SK-N-SH (cell line): ENCODE data around the gene CCDC149. TPM values are rescaled to one million over a fixed set of nuclear protein-coding genes. Genes with fewer than 3 reads are reported as not detected.

Source experiments
- CTCF ChIA-PET: fragments of 300-600, 350-600 bp; formaldehyde crosslinking; extraction: SDS; loops from one replicate; lab custom pipeline; 2021; lab: Yijun Ruan, JAX
- POLR2A ChIA-PET: fragments of 350-600 bp; sonication (Branson Sonifier 250); formaldehyde crosslinking; extraction: SDS; loops from one replicate; lab custom pipeline; 2020; ENCODE audit warnings: antibody characterized with exemption, inconsistent platforms; lab: Yijun Ruan, JAX
- DNase-seq: peaks from one replicate; pipeline ENCODE4 v3.0.0; 2012
- H2AFZ ChIP-seq: fragments of 200-600 bp; sonication (generic); 2 replicates; pipeline ENCODE4 v1.8.1; 2016; ENCODE audit warnings: antibody characterized with exemption, mild to moderate bottlenecking, low read depth
- H3F3A ChIP-seq: fragments of 200-600 bp; sonication (generic); replicated peaks from 2 replicates; pipeline ENCODE3; 2016; ENCODE audit warnings: antibody characterized with exemption, mild to moderate bottlenecking; ENCODE audit not compliant: insufficient read depth
- H3K27ac ChIP-seq, 2 experiments: fragments of 200-500 bp in 1 of 2; fragments of 200-600 bp in 1 of 2; sonication (Bioruptor generic) in 1 of 2; sonication (generic), shearing (Covaris generic) in 1 of 2; 2 replicates each; pipeline versions ENCODE4 v1.5.1 to v1.6.1; 2014 to 2016; ENCODE audit warnings: low read depth in 2 of 2, inconsistent platforms in 1 of 2, low read length in 1 of 2, mild to moderate bottlenecking in 1 of 2, mixed read lengths in 1 of 2
- H3K27me3 ChIP-seq: fragments of 200-600 bp; sonication (generic), shearing (Covaris generic); 2 replicates; pipeline ENCODE4 v1.6.1; 2016; ENCODE audit warnings: mixed run types; ENCODE audit not compliant: insufficient read depth
- H3K36me3 ChIP-seq, 2 experiments: fragments of 200-500 bp in 1 of 2; fragments of 200-600 bp in 1 of 2; sonication (Bioruptor generic) in 1 of 2; sonication (generic) in 1 of 2; replicated peaks in 1 of 2; 2 replicates each; pipeline versions ENCODE3 to v1.5.1; 2014 to 2016; ENCODE audit warnings: low read length in 1 of 2, mild to moderate bottlenecking in 1 of 2; ENCODE audit not compliant: insufficient read depth in 2 of 2, control insufficient read depth in 1 of 2
- H3K4me1 ChIP-seq, 2 experiments: fragments of 200-500 bp in 1 of 2; fragments of 200-600 bp in 1 of 2; sonication (Bioruptor generic) in 1 of 2; sonication (generic), shearing (Covaris generic) in 1 of 2; 2 replicates each; pipeline versions ENCODE4 v1.5.1 to v1.6.1; 2014 to 2016; ENCODE audit warnings: low read depth in 1 of 2, low read length in 1 of 2, mixed run types in 1 of 2; ENCODE audit not compliant: insufficient read depth in 2 of 2, control insufficient read depth in 1 of 2
- H3K4me2 ChIP-seq: fragments of 200-600 bp; sonication (generic), shearing (Covaris generic); 2 replicates; pipeline ENCODE4 v1.6.1; 2017; ENCODE audit warnings: mixed run types
- H3K4me3 ChIP-seq, 2 experiments: fragments of 200-500 bp in 1 of 2; fragments of 200-600 bp in 1 of 2; sonication (Bioruptor generic) in 1 of 2; sonication (generic), shearing (Covaris generic) in 1 of 2; 2 replicates each; pipeline versions ENCODE4 v1.5.1 to v1.8.1; 2014 to 2016; ENCODE audit warnings: low read depth in 2 of 2, inconsistent platforms in 1 of 2, low read length in 1 of 2, mild to moderate bottlenecking in 1 of 2, mixed read lengths in 1 of 2, moderate library complexity in 1 of 2
- H3K79me2 ChIP-seq: fragments of 200-600 bp; sonication (generic); 2 replicates; pipeline ENCODE4 v1.8.1; 2017; ENCODE audit warnings: mild to moderate bottlenecking; ENCODE audit not compliant: insufficient read depth
- H3K9ac ChIP-seq: fragments of 200-600 bp; sonication (generic); 2 replicates; pipeline ENCODE4 v1.6.1; 2017; ENCODE audit warnings: mixed run types
- H3K9me2 ChIP-seq: fragments of 200-600 bp; sonication (generic); 2 replicates; pipeline ENCODE4 v1.6.1; 2017; ENCODE audit warnings: mixed run types
- H3K9me3 ChIP-seq: fragments of 200-600 bp; sonication (generic); 2 replicates; pipeline ENCODE4 v1.6.1; 2017; ENCODE audit warnings: mixed run types, mild to moderate bottlenecking, moderate library complexity
- H4K20me1 ChIP-seq: fragments of 200-600 bp; sonication (generic); 2 replicates; pipeline ENCODE4 v1.6.1; 2017; ENCODE audit warnings: mild to moderate bottlenecking, mixed run types; ENCODE audit not compliant: insufficient read depth
- CHD2 ChIP-seq: fragments of 150-350 bp; IDR thresholded peaks from 2 replicates; pipeline ENCODE4 v1.6.1; 2018; ENCODE audit warnings: low read length; ENCODE audit not compliant: partially characterized antibody
- EP300 ChIP-seq, 2 experiments: IDR thresholded peaks; 2 replicates each; pipeline versions ENCODE4 v1.4.0 to v1.6.1; 2012; ENCODE audit warnings: borderline replicate concordance in 1 of 2, low read depth in 1 of 2, low read length in 1 of 2
- EZH2phosphoT487 ChIP-seq: fragments of 200-600 bp; sonication (generic); IDR thresholded peaks from 2 replicates; pipeline ENCODE4 v1.6.1; 2017; ENCODE audit warnings: low read depth, mixed run types, mild to moderate bottlenecking, antibody characterized with exemption, moderate library complexity, borderline replicate concordance
- FOSL2 ChIP-seq: IDR thresholded peaks from 2 replicates; pipeline ENCODE4 v1.4.0; 2012; ENCODE audit warnings: low read depth, mild to moderate bottlenecking, moderate library complexity, borderline replicate concordance
- FOXJ3 ChIP-seq: sonication (generic); formaldehyde crosslinking; IDR thresholded peaks from 2 replicates; pipeline ENCODE4 v1.5.1; 2020; ENCODE audit warnings: mild to moderate bottlenecking, missing genetic modification reagents
- GATA2 ChIP-seq: sonication (generic); formaldehyde crosslinking; IDR thresholded peaks from 2 replicates; pipeline ENCODE4 v1.5.0; 2020; ENCODE audit warnings: mild to moderate bottlenecking, missing genetic modification reagents
- JUND ChIP-seq: IDR thresholded peaks from 2 replicates; pipeline ENCODE4 v1.4.0; 2012
- MEF2A ChIP-seq: IDR thresholded peaks from 2 replicates; pipeline ENCODE4 v1.4.0; 2012; ENCODE audit warnings: low read depth, borderline replicate concordance
- NFIC ChIP-seq: IDR thresholded peaks from 2 replicates; pipeline ENCODE4 v1.4.0; 2012; ENCODE audit warnings: borderline replicate concordance
- PBX3 ChIP-seq: IDR thresholded peaks from 2 replicates; pipeline ENCODE4; 2012
- RCOR1 ChIP-seq: fragments of 150-350 bp; IDR thresholded peaks from 2 replicates; pipeline ENCODE4 v1.6.1; 2017; ENCODE audit warnings: antibody characterized with exemption, low read length
- TCF12 ChIP-seq: IDR thresholded peaks from 2 replicates; pipeline ENCODE4 v1.4.0; 2012
- TEAD4 ChIP-seq: IDR thresholded peaks from 2 replicates; pipeline ENCODE4 v1.4.0; 2012; ENCODE audit warnings: mild to moderate bottlenecking, borderline replicate concordance; ENCODE audit not compliant: insufficient read depth
- USF2 ChIP-seq: fragments of 150-350 bp; IDR thresholded peaks from 2 replicates; pipeline ENCODE4 v1.6.1; 2017; ENCODE audit warnings: antibody characterized with exemption, low read length, low read depth, borderline replicate concordance
- YY1 ChIP-seq: IDR thresholded peaks from 2 replicates; pipeline ENCODE4 v1.4.0; 2012; ENCODE audit warnings: low read depth, mild to moderate bottlenecking
- WGBS: methylation state at CpG from one replicate; pipeline ENCODE4 v1.1.6; 2017; ENCODE audit warnings: low lambda C conversion rate; 5-methylcytosine and 5-hydroxymethylcytosine counted together
- polyA plus RNA-seq, 3 experiments: library from polyadenylated mRNA; depleted of rRNA; stranded (reverse); fragments of >200 nt; gene quantifications; 2 replicates each; pipeline ENCODE4 v1.2.3, GENCODE V29; 2012

CCDC149 gene
- polyA plus RNA-seq, 1 of the 3 experiments (the other 2 are of a cell fraction) = 5.5 TPM

GRCh38 chr4:24853142-24853541 is 59.7 kb downstream of the CCDC149 start (continued):
- TF ChIP-seq USF2 = no peak

GRCh38 chr4:24850674-24851073 is 62.2 kb downstream of the CCDC149 start:
- peak overlapping the region; percentile 56; the same call in 1 of the 2 replicates for H3K4me2 ChIP-seq
- DNase-seq = peak; percentile 3
- CTCF ChIA-PET = no interaction called here

GRCh38 chr4:24849756-24850155 is 63.1 kb downstream of the CCDC149 start:
- DNase-seq = no peak
- Histone ChIP-seq H2AFZ (no peak overlapping the region), H3K9me3 (no peaks in the 10 kb centered on the region), H3K27me3 (no peaks in the 10 kb centered on the region), H3K9ac (no peak overlapping the region), H3K36me3 (peaks cover 0 to 4% of the 10 kb centered on the region in 2 experiments), H3K27ac (peak overlapping the region in 1 of 2 experiments; percentile 87; a peak in 1 of 4 replicates), H3F3A (peaks cover 23% of the 10 kb centered on the region), H3K79me2 (no peaks in the 10 kb centered on the region), H3K9me2 (no peaks in the 10 kb centered on the region), H3K4me3 (no peak overlapping the region), H4K20me1 (no peaks in the 10 kb centered on the region), H3K4me1 (peaks cover 0 to 23% of the 10 kb centered on the region in 2 experiments; a peak in 2 of 4 replicates), H3K4me2 (peak overlapping the region; percentile 14; the same call in 1 of the 2 replicates)
- CTCF ChIA-PET = no interaction called here
- TF ChIP-seq RCOR1 = no peak
- POLR2A ChIA-PET = no interaction called here
- 93% methylated on average over 2 of the region's 2 CpGs for WGBS

More at GRCh38 chr4:24850674-24851073, 62.2 kb downstream of the CCDC149 start:
- Histone ChIP-seq H2AFZ (no peak overlapping the region; the same call in 1 of the 2 replicates), H3K9me3 (no peaks in the 10 kb centered on the region), H3K27me3 (no peaks in the 10 kb centered on the region)
- TF ChIP-seq NFIC = 0 out of 2 replicates have a peak, but pooled peaks have one; percentile 20
- TF ChIP-seq EP300 (IDR thresholded peaks at IDR 0.05; ENCODE audit: borderline replicate concordance in 1 of 2, low read depth in 1 of 2, low read length in 1 of 2) = peak in 1 of 2 experiments; percentile 68; a peak in 2 of 4 replicates
- no peak for TF ChIP-seq CHD2
- peak; percentile 80 for TF ChIP-seq TCF12
- peak; percentile 56; the same call in 1 of the 2 replicates for TF ChIP-seq YY1
- peak; percentile 96 for TF ChIP-seq FOSL2
- TF ChIP-seq FOXJ3 (CRISPR knock-in tag) = no peak
- peak; percentile 94 for TF ChIP-seq JUND
- TF ChIP-seq GATA2 (CRISPR knock-in tag) = no peak
- peak; percentile 76; the same call in 1 of the 2 replicates for TF ChIP-seq MEF2A
- TF ChIP-seq EZH2phosphoT487 = no peak
- TF ChIP-seq TEAD4 = peak; percentile 26; the same call in 1 of the 2 replicates
- peak; percentile 60 for TF ChIP-seq PBX3
- TF ChIP-seq, all 33 proteins: peak for 9
- H3K27ac ChIP-seq = peak overlapping the region in 1 of 2 experiments; percentile 87; a peak in 2 of 4 replicates
- H4K20me1 ChIP-seq = no peaks in the 10 kb centered on the region
- no peaks in the 10 kb centered on the region for H3K9me2 ChIP-seq
- H3K79me2 ChIP-seq = no peaks in the 10 kb centered on the region
- no peak overlapping the region; a peak in 1 of 4 replicates for H3K4me3 ChIP-seq
- peaks cover 0 to 4% of the 10 kb centered on the region in 2 experiments for H3K36me3 ChIP-seq
- H3K4me1 ChIP-seq = peaks cover 0 to 23% of the 10 kb centered on the region in 2 experiments; a peak in 2 of 4 replicates
- H3K9ac ChIP-seq = peak overlapping the region; percentile 2; the same call in 1 of the 2 replicates
- WGBS = 15% methylated on average over 1 of the region's 1 CpG
- H3F3A ChIP-seq = peaks cover 23% of the 10 kb centered on the region
- POLR2A ChIA-PET = no interaction called here
